GM19328 (cell line): ENCODE results near the gene GLT1D1.
A peak's percentile ranks its signal among the peaks of the same experiment; 100 is the strongest.

Experiments used
- ATAC-seq: cut with Tn5 transposase; IDR thresholded peaks from one replicate; pipeline ENCODE4 v1.9.1; 2021; ENCODE audit warnings: mild to moderate bottlenecking, moderate library complexity; ENCODE audit not compliant: unreplicated experiment

Gene GLT1D1

DNA sequence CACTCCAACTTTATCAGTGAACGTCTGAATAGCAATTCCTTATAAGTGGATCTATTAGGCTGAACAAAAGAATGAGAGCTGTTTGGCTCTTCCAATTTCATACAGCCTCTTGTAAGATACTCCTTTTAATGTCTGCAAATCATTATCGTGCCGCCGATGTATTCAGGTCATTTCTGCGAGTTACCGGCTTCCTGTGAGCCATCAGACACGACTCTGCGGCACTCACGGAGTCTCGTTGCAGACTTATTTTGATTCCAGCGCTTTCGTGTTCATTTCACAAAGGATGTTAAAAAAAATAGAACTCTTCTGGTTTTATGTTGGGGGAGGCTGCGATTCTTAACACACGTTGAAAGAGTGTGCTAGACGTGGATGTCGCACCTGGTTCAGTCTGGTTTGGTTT lies 106.6 kb downstream of the GLT1D1 start:
- no peak for ATAC-seq

DNA sequence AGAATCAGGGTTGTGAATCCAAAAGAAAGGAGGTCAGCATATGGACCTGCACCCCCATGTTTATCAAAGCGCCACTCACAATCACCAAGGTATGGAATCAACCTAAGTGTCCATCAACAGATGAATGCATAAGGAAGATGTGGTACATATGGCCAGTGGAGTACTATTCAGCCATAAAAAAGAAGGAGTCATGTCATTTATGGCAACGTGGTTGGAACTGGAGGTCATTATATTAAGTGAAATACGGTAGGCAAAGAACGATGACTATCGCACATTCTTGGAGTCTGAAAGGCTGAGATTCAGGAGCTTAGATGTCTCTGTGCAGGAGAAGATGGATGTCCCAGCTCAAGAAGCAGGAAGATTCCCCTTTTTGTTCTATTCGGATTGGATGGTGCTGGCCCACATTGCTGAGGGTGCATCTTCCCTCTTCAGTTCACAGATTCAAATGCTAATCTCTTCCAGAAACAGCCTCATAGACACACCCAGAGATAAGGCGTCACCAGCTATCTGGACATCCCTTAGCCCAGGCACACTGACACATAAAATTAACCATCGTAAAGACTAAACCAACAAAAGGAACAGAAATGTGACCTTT lies 108.1 kb downstream of the GLT1D1 start:
- no peak for ATAC-seq

DNA sequence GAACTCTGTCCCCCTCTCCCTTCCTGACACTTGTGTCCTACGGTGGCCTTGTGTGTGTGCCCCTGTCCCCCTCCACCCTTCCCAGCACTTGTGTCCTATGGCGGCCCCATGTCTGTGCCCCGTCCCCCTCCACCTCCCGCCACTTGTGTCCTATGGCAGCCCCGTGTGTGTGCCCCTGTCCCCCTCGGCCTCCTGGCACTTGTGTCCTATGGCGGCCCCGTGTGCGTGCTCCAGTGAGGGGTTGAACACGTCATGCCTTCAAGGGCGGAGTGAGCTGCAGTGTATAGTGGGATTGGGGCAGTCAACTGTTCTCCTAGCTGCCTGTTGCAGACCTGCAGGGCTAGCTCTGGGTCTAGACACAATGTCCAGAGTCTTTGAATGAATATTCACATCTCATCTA lies 108.7 kb downstream of the GLT1D1 start:
- ATAC-seq = no peak

DNA sequence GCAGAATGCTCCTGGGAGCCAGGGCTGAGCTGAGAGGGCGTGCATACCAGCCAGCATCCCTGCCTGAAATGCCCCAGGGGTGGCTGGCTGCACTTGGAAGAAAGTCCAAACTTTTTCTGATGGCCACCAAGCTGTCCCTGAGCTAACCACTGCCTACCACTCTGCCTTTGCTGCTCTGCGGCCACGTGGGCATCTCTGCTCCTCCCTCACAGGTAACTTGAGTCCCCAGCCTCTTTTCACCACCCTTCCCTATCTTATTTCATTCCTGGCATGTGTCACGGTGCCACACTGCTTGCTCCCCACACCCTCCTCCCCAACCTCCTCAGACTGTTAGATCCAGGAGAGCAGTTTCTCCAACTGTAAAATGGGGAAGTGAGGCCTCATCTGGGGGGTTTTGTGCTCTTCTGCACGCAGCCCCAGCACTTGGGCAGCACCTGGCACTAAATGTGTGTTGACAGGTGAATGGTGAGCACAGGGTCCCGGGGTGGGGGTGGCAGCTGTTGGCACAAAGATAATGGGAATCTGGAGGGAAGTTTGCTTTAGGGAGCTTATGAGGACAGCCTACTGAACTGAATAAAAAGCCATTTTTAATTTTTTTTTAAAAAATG lies 113.0 kb downstream of the GLT1D1 start:
- no peak for ATAC-seq

DNA sequence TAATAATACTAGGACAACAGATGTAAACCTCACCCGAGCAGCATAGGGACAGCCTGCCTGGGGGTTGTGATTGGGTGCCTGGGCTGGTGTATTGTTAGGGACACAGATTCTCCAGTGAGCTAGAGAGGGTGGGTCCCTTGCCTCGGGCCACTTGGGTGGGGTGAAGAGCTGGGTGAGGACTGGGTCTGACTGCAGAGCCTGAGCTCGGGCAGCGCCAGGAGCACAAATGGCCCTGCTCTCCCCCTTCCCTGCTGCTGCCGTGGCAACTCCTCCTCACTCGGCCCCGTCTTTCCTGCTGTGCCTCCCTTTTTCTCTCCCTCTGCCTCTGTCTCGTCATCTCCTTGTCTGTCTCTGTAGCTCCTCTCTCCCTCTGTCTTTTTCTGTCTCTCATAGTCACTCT lies 115.4 kb downstream of the GLT1D1 start:
- no peak for ATAC-seq

DNA sequence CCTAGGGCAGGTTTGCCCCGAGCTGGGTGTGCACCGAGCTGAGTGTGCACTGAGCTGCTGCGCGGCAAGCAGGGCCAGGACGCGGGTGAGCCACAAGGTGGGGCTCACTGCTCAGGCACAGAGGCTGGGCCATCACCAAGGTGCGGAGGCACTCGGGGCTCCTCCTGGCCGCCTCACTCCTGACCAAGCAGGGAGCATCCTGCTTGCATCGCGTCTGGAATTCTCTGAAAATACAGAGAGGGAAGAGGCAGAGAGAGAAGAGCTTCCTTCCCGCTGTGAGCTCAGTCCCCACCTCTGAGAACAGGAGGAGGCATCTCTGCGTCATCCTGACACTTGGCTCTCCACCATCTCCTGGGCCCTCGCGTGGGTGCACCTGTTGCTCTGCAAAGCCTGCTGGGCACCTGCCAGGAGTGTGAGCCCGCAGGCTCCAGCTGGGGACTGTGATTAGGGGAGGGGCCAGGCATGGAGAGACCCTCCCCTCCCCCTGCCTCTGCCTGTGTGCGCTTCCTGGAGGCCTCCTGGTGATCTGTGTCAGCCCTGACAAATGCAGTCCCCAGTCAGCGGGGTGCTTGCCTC lies 116.3 kb downstream of the GLT1D1 start:
- peak; percentile 87 for ATAC-seq

DNA sequence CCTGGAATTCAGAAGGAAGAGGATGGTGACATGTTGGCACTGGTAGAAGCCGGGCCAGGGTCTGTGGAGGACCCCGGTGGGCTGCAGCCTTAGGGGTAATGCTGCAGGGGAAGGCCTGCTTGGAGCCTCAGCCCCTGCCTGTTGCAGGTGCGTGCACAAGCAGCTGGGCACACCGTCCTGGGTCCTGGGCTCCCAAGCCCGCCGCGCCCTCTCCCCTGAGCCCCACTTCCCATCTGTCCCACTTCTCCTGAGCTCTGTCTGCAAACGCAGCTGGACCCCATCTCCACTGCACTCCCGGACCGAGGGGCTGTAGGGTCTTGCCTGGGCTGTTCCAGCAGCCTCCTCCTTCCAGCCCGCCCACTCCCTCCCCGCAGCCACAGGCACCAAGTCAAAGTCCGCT lies 116.8 kb downstream of the GLT1D1 start:
- ATAC-seq = no peak

DNA sequence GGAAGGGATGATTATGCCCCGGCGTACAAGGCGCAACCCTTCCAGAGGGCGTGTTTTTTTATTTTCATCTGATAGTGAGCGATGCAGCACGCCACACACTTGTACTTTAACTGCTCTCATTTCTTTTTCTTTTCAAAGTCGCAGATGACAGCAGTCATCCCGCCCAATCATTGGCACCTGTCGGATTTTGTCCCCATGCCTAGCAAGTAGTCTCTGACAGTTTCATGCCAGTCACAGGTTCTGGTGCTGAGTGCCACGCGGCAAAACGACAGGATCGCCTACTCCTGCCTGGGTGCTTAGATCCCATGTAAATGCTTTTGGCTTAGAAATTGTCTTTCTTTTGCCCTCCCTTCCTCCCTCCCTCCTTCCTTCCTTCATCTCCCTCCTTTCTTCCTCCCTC lies 117.7 kb downstream of the GLT1D1 start:
- no peak for ATAC-seq

DNA sequence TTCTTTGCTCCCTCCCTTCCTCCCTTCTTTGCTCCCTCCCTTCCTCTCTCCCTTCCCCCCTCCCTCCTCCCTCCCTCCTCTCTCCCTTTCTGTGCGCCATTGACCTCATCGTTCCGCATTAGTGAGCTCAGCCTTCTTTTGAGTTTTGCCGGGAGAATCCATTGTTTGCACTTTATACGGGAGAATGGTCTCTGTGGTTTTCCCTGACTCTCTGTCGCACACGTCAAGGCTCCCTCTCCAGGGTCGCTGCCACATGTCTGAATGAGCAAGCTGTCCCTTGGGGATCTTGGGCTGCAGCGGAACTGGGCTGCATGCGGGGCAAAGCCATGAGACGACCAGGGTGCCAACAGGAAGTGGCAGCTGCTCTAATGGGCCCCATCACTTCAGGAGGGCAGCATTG lies 118.5 kb downstream of the GLT1D1 start:
- ATAC-seq = no peak

DNA sequence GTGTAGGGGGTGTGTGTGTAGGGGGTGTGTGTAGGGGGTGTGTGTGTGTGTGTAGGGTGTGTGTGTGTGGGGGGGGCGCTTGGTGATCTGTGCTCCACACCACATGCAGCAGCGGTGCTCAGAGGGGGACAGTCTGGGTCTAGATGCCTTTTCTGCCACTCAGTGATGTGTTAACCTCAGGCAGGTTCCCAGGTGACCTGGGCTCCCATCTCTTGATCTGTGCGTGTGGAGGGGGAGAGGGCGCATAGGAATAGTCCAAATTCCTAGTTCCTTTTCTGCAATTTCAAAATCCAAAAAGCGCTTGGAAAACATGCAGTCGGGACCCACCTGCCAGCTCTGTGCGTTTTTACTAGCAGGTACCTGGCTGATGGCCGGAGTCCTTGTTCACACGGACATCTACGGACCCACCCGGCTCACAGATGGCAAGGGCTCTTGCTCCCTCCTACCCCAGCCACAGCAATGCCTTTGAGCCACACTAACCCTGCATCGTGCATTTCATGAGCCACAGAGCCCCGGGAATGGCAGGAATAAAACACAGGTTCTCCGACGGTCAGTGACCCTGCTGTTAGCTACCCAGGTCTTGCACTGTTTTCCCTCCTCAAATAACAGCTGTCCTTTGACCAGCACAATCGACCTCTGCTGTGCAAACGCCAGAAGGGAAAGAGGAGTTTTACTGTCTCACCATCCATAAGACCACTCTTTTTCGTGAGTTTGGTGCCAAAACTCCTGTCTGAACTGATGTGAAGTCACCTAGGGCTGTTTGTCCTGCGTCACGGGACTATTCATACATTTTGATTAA lies 120.8 kb downstream of the GLT1D1 start:
- ATAC-seq = no peak

DNA sequence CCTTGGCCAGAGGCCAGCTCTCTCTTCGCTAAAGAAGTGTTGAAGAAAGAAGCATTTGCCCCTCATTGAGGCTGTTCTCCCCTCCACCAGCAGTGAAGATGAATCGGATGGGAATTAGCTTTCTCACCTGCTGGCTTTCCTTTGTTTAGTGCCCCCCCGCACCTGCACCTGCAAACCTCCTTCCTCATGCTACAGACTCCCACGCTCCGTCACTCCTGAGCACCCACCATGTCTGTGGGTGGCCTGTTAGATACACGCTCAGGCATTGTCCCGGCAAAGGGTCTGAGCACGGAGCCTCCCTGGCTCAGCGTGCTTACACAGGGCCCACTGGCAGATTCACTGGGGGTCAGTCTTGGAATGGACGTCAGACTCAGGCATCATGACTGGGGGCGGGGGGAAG lies 121.6 kb downstream of the GLT1D1 start:
- no peak for ATAC-seq

DNA sequence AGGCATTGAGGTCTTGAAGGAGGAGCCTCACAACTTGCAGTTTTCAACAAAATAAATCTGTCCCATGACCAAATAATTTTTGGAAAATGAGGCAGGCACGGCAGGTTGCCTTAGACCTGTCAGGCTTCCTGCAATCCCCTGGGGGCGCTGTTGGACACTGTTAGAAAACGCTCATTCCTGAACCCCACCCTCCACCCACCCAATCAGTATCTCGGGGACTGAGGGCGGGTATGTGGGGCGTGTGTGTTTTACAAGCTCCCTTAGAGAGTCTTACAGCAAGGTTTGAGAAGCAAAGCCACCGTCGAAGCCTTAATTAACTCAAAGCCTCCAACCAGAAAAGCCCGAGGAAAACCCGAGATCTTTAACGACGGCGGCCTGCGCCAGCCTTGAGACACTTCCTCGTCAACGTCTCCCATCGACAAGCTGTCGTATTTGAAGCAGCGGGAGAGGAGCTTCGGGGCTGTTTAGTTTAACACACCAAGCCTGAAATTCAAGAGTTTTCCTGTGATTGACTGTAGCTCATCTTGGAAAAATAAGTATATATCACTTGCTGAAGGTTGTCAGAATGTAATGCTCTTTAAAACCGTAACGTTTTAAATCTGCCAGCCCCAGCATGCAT lies 123.0 kb downstream of the GLT1D1 start:
- no peak for ATAC-seq

DNA sequence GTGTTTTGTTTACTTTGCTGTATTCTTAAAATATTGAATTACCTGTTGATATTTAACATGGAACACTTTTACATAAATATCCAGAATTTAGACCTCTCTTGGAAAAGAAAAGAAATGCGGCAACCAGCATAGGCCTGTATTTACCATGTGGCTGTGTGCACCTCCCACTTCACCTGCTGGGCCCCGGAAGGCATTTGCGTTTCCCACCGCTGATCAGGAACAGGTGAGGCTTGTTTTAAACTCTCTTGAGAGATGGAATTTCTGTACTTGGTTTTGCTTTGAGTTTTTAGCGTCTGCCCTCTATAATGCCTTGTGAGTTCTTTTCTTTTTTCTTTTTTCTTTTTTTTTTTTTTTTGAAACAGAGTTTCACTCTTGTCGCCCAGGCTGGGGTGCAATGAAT lies 124.2 kb downstream of the GLT1D1 start:
- no peak for ATAC-seq

DNA sequence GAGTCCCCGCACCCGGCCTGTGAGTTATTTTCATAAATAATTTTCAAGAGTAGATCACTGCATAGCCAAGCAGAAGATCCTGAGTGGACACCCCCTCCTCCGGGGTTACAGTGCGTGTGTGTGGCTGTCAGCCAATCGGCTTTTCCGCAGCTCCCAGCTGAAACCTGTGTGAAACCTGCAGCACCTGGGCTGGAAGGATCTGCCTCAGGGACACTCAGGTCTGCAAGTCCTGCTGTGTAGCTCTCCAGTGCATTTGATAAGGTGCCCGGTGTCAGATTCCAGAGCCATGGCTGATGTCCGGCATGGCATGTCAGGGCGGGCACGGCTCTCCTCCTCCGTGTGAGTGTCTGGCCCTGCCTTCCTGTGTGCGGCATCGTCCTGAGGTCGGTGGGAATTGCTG lies 124.8 kb downstream of the GLT1D1 start:
- no peak for ATAC-seq

DNA sequence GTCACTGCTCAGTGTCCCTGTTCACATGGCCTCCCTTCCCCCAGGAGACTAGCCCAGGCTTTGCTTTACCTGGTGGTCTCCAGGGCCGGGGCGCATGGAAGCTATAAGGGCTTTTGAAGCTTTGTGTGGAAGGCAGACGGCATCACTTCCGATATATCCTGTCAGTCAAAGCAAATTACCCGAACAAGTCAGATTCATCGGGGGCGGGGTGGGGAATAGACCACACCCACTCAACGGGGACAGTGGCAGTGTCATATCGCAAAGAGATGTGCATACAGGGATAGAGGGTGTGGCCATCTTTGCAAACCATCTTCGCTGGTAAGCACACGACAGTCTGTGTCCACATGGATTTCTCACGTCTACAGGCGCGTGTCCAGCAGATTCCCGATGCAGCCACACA lies 127.3 kb downstream of the GLT1D1 start:
- no peak for ATAC-seq

DNA sequence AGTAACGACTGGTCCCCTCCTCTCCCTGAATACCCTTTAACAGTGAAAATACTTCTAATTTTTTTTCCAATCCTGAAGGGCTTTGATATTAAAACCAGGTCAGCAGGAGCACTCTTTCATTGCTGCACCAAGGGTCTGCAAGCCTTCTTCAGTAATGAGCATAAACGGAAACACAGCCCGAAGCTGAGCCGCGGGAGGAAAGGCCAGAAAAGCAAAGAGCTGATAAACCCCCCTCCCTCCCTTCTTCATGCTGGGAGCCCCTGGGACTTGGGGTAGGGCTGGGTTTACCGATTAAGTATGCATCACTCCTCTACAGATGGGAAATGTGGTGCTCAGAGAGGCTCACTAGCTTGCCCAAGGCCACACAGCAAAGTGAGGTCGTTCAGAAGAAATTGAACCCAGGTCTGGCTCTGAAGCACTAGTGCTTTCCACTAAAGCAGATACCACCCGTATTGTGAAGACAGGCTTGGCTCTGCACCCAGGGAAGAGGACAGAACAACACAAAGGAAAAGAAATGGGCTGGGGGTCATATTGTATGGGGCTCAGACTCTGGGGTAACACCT lies 128.8 kb downstream of the GLT1D1 start:
- ATAC-seq = no peak

DNA sequence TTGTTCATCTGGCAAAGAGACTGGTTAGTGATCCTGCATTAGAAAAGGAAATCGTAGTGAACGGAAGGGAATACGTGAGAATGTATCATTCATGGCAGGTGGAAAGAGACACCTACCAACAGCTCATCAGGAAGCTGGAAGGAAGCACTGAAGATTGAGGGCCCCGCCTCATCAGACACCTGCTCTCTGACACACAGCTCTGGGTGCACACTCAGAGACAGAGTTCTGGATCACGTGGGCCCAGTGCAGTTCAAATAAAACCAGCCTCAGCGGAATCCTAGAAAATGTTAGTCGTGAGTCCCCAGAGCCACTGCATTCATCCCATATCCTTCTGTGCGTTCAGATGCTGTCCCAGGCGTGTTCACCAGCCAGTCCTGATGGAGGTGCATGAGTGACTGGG lies 129.7 kb downstream of the GLT1D1 start:
- no peak for ATAC-seq

DNA sequence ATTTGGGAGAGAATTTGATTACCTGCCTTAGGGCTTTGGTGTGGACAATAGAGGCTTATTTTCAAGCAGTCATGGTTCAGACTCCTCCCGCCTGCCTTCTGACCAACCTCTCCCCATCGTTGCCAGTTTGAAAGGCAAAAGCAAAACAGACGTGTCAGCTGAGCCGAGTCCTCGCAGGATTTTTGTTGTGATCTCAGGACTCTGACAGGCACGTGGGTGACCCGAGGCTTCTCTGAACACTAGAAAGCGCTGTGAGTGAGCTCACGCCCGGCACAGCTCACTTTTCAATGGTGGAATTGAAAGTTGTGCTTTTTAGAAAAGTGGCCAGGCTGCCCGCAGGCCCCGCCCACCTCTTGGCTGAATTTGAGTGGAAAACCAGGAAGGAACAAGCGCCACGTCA lies 130.1 kb downstream of the GLT1D1 start:
- ATAC-seq = no peak

DNA sequence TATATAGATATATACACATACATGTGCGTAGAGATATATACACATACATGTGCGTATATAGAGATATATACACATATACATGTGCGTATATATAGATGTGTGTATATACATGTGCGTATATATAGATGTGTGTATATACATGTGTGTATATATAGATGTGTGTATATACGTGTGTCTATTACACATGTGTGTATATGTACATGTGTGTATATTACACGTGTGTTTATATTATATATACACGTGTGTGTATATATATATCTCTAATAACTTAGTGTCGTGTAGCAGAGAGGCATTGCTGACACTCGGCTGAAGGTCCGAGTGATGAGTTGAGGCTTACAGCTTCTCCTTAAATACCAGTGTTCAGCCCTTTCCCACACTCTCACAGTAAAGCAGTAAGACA lies 133.7 kb downstream of the GLT1D1 start:
- ATAC-seq = no peak

DNA sequence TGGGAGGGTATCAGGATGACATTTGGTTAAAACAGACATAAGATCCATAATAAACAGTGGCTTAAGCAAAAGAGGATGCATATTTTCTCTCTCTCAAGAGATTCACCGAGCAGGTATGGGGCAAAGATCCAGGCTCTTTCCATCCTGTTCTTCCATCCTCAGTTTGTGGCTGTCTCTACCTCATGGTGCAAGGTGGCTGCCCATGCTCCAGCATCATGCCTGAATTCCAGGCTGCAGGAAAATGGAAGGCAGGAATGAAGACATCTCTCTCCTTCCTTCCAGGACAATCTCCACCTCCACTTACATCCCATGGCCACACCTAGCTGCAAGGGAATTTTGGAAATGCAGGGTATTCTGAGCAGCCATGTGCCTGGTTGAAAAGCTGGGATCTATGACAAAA lies 136.0 kb downstream of the GLT1D1 start:
- ATAC-seq = no peak

DNA sequence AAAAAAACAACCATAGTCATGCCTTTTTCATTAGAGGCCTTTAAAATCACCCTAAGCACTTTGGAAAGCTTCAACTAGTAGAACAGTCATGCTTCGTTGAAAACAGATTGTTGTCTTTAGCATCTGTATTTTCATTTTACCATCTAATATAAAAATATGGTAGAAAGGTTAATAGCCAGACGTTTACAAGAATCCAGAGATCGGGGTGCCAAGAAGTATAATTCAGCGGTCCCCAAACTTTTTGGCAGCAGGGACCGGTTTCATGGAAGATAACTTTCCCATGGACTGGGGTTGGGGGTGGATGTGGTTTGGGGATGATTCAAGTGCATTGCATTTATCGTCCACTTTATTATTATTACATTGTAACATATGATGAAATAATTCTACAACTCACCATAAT lies 138.4 kb downstream of the GLT1D1 start:
- ATAC-seq = no peak
